Gastroesophageal sphincter (tissue), 3 donors: ENCODE measurements around the gene CNFN.

ENCODE experiments used
- CTCF ChIP-seq, 4 experiments: fragments of 200-600 bp in 2 of 4; fragments of 450-650 bp in 2 of 4; sonication (generic) in 1 of 4; IDR thresholded peaks; one replicate each; pipeline ENCODE4 v1.5.1; 2017 to 2019; ENCODE audit warnings: antibody characterized with exemption in 4 of 4, mild to moderate bottlenecking in 2 of 4, moderate library complexity in 2 of 4
- EP300 ChIP-seq: sonication (generic); formaldehyde crosslinking; IDR thresholded peaks from one replicate; pipeline ENCODE4 v1.6.1; 2017; ENCODE audit warnings: antibody characterized with exemption, mild to moderate bottlenecking
- POLR2A ChIP-seq, 2 donors: fragments of 450-650 bp; IDR thresholded peaks; one replicate each; pipeline ENCODE4 v1.6.1; 2017; ENCODE audit warnings: antibody characterized with exemption in 2 of 2, mild to moderate bottlenecking in 2 of 2, moderate library complexity in 1 of 2

DNA sequence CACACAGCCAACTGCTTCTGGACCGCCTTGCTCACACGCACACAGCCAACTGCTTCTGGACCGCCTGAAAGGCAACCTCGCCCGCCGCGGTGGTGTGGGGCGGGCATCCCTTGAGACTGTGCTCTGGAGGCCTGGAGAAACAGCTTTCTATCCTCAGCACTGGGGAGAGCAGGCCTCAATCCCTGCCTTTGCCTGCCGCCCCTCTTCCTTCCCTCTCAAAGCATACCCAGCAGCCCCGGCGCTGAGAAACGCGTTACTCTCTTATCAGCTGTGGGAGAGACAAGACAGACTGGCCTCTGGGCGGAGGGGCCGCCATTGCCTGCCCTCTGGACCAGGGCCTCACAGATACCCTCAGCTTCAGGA is 34.2 kb upstream of the CNFN start:
- TF ChIP-seq POLR2A (IDR thresholded peaks at IDR 0.05) (no peak), CTCF (IDR thresholded peaks at IDR 0.05) (no peak), EP300 (no peak)
